Panc1 (cell line): ENCODE results near the gene ACSL1. TPM values are rescaled to one million over a fixed set of nuclear protein-coding genes. Genes with fewer than 3 reads are reported as not detected.

Experiments
- ATAC-seq: fragments of 200-7000 bp; cut with Tn5 transposase; 2 replicates; pipeline ENCODE4 v1.9.1; 2020; ENCODE audit warnings: mild to moderate bottlenecking, moderate library complexity
- BruUV-seq: library from RNA; stranded (reverse); fragments of 400-500 nt; replicated peaks from 2 replicates; lab custom pipeline; 2021; lab: Mats Ljungman, UMichigan
- CTCF ChIA-PET: fragments of 300-600 bp; sonication (Branson Sonifier 250); formaldehyde crosslinking; loops from one replicate; lab custom pipeline; 2022; ENCODE audit warnings: antibody characterized with exemption; lab: Charles Lee
- POLR2A ChIA-PET: fragments of 300-600 bp; sonication (Branson Sonifier 250); formaldehyde crosslinking; loops from one replicate; lab custom pipeline; 2022; ENCODE audit warnings: antibody characterized with exemption; lab: Charles Lee
- DNase-seq: peaks from one replicate; pipeline ENCODE4 v3.0.0-alpha.2; 2010; ENCODE audit warnings: low read depth, low spot score
- H3K27ac ChIP-seq: 2 replicates; pipeline ENCODE4 v1.5.1; 2011; ENCODE audit warnings: mild to moderate bottlenecking, low read length, inconsistent platforms
- H3K27me3 ChIP-seq: fragments of 200-500 bp; sonication (Bioruptor generic); 2 replicates; pipeline ENCODE4 v1.6.0; 2014; ENCODE audit warnings: low read length, inconsistent platforms; ENCODE audit not compliant: control insufficient read depth, insufficient read depth
- H3K36me3 ChIP-seq: fragments of 200-500 bp; sonication (Bioruptor generic); 2 replicates; pipeline ENCODE4 v1.5.1; 2014; ENCODE audit warnings: inconsistent platforms, mild to moderate bottlenecking, low read length, moderate library complexity; ENCODE audit not compliant: control insufficient read depth, insufficient read depth
- H3K4me1 ChIP-seq: 2 replicates; pipeline ENCODE4 v1.5.1; 2011; ENCODE audit warnings: inconsistent platforms, mild to moderate bottlenecking, low read length, moderate library complexity; ENCODE audit not compliant: control insufficient read depth, insufficient read depth
- H3K4me3 ChIP-seq, 2 experiments: 2 replicates each; pipeline ENCODE4 v1.5.1; 2011 to 2012; ENCODE audit warnings: low read depth in 2 of 2, low read length in 2 of 2, mild to moderate bottlenecking in 2 of 2, inconsistent platforms in 1 of 2, moderate library complexity in 1 of 2
- H3K9me3 ChIP-seq: fragments of 200-500 bp; sonication (Bioruptor generic); 2 replicates; pipeline ENCODE4 v1.5.1; 2014; ENCODE audit warnings: low read depth, mild to moderate bottlenecking, inconsistent platforms, low read length, moderate library complexity; ENCODE audit not compliant: control insufficient read depth, insufficient read depth
- CTCF ChIP-seq: fragments of 450-650 bp; IDR thresholded peaks from 2 replicates; pipeline ENCODE4 v1.5.1; 2017; ENCODE audit warnings: mild to moderate bottlenecking
- POLR2AphosphoS5 ChIP-seq: IDR thresholded peaks from 2 replicates; pipeline ENCODE4 v1.6.1; 2012; ENCODE audit warnings: mild to moderate bottlenecking, low read depth, low read length, moderate library complexity
- REST ChIP-seq, 2 experiments: IDR thresholded peaks; 2 replicates each; pipeline ENCODE4 v1.6.1; 2011 to 2012; ENCODE audit warnings: low read depth in 2 of 2, control low read depth in 1 of 2, low read length in 1 of 2, mild to moderate bottlenecking in 1 of 2, moderate library complexity in 1 of 2; ENCODE audit not compliant: insufficient read depth in 1 of 2
- SIN3A ChIP-seq: IDR thresholded peaks from 2 replicates; pipeline ENCODE4 v1.6.1; 2012; ENCODE audit warnings: low read depth, mild to moderate bottlenecking, low read length, moderate library complexity, borderline replicate concordance; ENCODE audit not compliant: insufficient read depth
- TCF7L2 ChIP-seq: IDR thresholded peaks from 2 replicates; pipeline ENCODE4 v1.6.1; 2011; ENCODE audit warnings: mild to moderate bottlenecking, low read depth, low read length, inconsistent platforms
- in situ Hi-C: cut with HindIII; loops from 2 replicates; pipeline ENCODE4 v1.10.0; 2016; ENCODE audit warnings: low sequenced_read_pairs, low pct_unique_long_range_greater_than_20kb
- intact Hi-C: fragments of 100-400 bp; cut with micrococcal nuclease; formaldehyde crosslinking; loops from one replicate; pipeline ENCODE4 v1.10.0; 2022; ENCODE audit not compliant: unreplicated experiment
- total RNA-seq: library from RNA; stranded (reverse); gene quantifications from one replicate; pipeline ENCODE4 v1.2.1, GENCODE V29; 2021; ENCODE audit not compliant: unreplicated experiment

ACSL1 gene
- total RNA-seq, 1 experiment from 2014 or later: 15.4 TPM

- no TSS peak for BruUV-seq
- Histone ChIP-seq H3K36me3 (no peaks in the 10 kb centered on the region), H3K4me3 (peak overlapping the region in 1 of 2 experiments; percentile 6; a peak in 2 of 4 replicates), H3K27me3 (no peaks in the 10 kb centered on the region), H3K4me1 (peaks cover 18% of the 10 kb centered on the region), H3K9me3 (no peaks in the 10 kb centered on the region), H3K27ac (no peak overlapping the region)
- CTCF ChIA-PET: no interaction called here
- ATAC-seq (peak; percentile 86), DNase-seq (no peak)
- in situ Hi-C loops (no loop called here), intact Hi-C loops (no loop called here)
- POLR2A ChIA-PET: no interaction called here
- no peak for TF ChIP-seq REST (IDR thresholded peaks at IDR 0.05; ENCODE audit: insufficient read depth in 1 of 2, low read depth in 2 of 2, low read length in 1 of 2)
- no peak for TF ChIP-seq TCF7L2
- TF ChIP-seq CTCF: no peak
- no peak for TF ChIP-seq SIN3A
- no peak for TF ChIP-seq POLR2AphosphoS5
Measured at GRCh38 chr4:184815046-184815877, 10.5 kb downstream of the ACSL1 start.

GRCh38 chr4:184814686-184815045 lies 11.1 kb downstream of the ACSL1 start:
- DNase-seq: no peak
- no peak for ATAC-seq
- no peaks in the 10 kb centered on the region for H3K36me3 ChIP-seq
- intact Hi-C loops (no loop called here), in situ Hi-C loops (no loop called here)
- peak overlapping the region in 1 of 2 experiments; percentile 6; a peak in 2 of 4 replicates for H3K4me3 ChIP-seq
- no TSS peak for BruUV-seq
- H3K9me3 ChIP-seq: no peaks in the 10 kb centered on the region
- TF ChIP-seq POLR2AphosphoS5: no peak
- no peak for TF ChIP-seq TCF7L2
- TF ChIP-seq SIN3A: no peak
- no peak for TF ChIP-seq REST (IDR thresholded peaks at IDR 0.05; ENCODE audit: insufficient read depth in 1 of 2, low read depth in 2 of 2, low read length in 1 of 2)
- no peak for TF ChIP-seq CTCF
- ChIA-PET CTCF (no interaction called here), POLR2A (interaction anchor here (0.6 kb wide), 1 partner anchor 17 kb away, joined by 3 read pairs; no protein-coding TSS in a partner anchor)
- H3K27ac ChIP-seq: no peak overlapping the region
- peaks cover 18% of the 10 kb centered on the region for H3K4me1 ChIP-seq
- H3K27me3 ChIP-seq: no peaks in the 10 kb centered on the region
